HG02798 (cell line): Measurements from ENCODE around the gene AEBP2.
"Not testable (repeated sequence)": the region's sequence is repeated elsewhere in the genome, so short reads cannot be mapped to it uniquely, and the experiment has no call there.

Source experiments
- ATAC-seq: cut with Tn5 transposase; IDR thresholded peaks from one replicate; pipeline ENCODE4 v1.9.1; 2021; ENCODE audit warnings: mild to moderate bottlenecking; ENCODE audit not compliant: unreplicated experiment, poor library complexity

The AEBP2 gene

GRCh38 chr12:19453961-19454360 is 14.7 kb downstream of the AEBP2 start:
- ATAC-seq = no peak

- no peak for ATAC-seq
Observed at GRCh38 chr12:19454837-19455236, 15.5 kb downstream of the AEBP2 start.

GRCh38 chr12:19456176-19456575 is 16.9 kb downstream of the AEBP2 start:
- no peak for ATAC-seq

DNA sequence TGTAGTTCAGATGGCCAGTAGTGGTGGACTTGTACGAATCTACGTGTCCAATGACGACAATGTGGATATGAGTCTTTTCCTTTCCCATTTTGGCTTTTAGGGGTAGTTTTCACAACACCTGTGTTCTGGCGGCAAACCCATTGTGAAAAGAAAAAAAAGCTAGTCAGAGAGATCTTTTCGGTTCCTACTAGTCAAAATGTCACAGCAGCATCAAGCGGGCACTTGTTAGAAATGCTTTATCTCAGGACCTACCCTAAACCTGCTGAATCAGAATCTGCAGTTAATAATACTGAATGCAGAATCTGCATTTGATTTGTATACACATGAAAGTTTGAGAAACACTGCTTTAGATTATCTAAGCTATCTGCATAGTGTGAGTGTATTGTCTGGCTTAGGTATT is 18.3 kb downstream of the AEBP2 start:
- peak; percentile 61 for ATAC-seq

DNA sequence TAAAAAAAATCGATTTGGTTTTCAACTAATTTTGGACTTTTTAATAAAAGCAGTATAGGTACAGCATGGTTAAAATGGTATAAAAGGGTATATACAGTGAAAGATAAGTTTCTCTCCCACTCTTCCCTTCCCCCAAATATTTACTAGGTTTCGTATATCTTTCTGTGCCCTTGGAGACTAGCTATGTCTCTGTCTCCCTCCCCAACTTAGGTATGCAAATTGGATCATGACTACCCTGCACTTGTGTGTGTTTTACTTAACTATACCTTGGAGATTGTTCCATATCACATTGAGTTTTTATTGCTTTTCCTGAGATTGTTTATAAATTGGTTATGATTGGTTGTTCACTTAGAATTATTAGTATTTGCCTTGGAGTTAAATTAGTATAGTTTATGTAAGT is 19.4 kb downstream of the AEBP2 start:
- ATAC-seq = peak; percentile 29

GRCh38 chr12:19461999-19462398 is 22.7 kb downstream of the AEBP2 start:
- ATAC-seq = no peak

DNA sequence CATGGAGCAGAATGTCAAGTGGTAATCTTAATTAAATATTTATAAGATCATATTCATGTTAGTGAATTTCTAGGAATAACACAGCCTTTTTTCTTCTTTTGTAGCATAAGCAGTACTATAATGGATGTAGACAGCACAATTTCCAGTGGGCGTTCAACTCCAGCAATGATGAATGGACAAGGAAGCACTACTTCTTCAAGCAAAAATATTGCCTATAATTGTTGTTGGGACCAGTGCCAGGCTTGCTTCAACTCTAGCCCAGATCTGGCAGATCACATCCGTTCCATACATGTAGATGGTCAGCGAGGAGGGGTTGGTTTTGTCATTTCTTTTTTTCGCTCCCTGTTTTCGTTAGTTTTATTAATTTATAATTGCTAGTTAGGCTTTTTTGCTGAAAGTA is 23.1 kb downstream of the AEBP2 start:
- no peak for ATAC-seq

GRCh38 chr12:19464192-19464580 is 24.9 kb downstream of the AEBP2 start:
- ATAC-seq = no peak

DNA sequence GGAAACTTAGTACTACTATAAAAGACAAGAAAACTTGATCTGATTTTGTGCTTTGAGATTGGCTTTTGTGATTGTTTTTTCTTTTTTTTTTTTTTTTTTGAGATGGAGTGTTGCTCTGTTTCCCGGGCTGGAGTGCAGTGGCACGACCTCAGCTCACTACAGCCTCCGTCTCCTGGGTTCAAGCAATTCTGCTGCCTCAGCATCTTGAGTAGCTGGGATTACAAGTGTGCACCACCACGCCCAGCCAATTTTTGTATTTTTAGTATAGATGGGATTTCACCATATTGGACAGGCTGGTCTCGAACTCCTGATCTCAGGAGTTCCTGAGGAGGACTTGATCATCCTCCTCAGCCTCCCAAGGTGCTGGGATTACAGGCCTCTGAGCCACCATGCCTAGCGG is 26.4 kb downstream of the AEBP2 start:
- ATAC-seq = no peak

GRCh38 chr12:19474147-19474546 is 34.9 kb downstream of the AEBP2 start:
- no peak for ATAC-seq

DNA sequence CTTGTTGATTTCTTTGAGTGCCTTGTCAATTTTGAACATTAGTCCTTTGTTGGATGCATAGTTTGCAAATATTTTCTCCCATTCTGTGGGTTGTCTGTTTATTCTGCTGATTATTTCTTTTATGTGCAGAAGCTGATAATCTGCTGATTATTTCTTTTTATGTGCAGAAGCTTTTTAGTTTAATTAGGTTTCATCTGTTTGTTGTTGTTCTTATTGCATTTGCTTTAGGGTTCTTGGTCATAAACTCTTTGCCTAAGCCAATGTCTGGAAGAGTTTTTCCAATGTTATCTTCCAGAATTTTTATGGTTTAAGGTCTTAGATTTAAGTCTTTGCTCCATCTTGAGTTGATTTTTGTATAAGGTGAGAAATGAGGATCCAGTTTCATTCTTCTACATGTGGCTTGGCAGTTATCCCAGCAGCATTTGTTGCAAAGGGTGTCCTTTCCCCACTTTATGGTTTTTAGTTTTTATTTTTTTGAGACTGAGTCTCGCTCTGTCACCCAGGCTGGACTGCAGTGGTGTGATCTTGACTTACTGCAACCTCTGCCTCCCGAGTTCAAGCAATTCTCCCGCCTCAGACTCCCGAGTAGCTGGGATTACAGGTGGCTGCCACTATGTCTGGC is 36.7 kb downstream of the AEBP2 start:
- not testable (repeated sequence) for ATAC-seq

DNA sequence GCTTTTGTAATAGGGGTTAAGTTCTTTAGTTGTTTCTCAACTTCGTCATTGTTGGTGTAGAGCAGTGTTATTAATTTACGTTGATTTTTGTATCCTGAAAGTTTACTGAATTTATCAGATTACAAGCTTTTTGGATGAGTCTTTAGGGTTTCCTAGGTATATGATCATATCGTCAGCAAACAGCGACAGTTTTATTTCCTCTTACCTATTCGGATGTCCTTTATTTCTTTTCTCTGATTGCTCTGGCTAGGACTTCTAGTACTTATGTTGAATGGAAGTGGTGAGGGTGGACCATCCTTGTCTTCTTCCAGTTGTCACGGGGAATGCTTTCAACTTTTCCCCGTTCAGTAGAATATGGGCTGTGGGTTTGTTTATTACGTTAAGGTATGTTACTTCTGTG is 37.8 kb downstream of the AEBP2 start:
- ATAC-seq = no peak

DNA sequence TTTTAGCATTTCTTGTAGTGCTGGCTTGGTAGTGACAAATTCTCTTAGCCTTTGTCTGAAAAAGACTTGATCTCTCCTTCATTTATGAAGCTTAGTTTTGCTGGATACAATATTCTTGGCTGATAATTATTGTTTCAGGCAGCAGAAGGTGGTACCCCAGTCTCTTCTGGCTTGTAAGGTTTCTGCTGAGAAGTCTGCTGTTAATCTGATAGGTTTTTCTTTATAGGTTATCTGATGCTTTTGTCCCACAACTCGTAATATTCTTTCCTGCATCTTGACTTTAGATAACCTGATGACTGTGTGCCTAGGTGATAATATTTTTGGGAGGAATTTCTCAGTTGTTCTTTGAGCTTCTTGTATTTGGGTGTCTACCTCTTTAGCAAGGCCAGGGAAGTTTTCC is 41.2 kb downstream of the AEBP2 start:
- no peak for ATAC-seq

- ATAC-seq = no peak
Observed at GRCh38 chr12:19482036-19482435, 42.7 kb downstream of the AEBP2 start.

DNA sequence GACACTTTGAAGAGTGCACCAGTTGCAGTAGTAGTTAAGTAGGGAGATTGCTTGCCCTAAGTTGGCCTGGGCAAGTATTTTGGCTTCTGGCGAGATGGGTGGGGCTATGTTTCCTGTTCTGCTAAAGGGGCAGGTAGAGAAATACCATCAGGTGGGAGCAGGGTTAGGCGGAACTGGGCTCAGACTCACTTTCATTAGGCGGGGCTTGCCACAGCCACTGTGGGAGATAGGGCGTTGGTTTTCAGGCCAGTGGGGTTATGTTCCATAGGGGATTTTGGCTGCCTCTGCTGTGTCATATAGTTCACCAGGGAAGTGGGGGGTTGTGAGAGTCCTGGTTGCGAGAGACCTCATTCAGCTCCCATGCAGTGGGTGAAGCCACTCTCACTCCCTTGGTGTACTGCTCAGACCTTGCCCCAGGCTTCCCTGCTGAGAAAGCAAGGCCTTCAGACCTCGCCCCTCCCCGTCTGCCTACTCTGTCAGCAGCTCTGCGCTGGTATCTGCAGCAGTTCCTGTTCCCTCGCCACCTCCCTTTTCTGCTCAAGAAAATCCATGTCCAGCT is 43.3 kb downstream of the AEBP2 start:
- peak; percentile 93 for ATAC-seq

DNA sequence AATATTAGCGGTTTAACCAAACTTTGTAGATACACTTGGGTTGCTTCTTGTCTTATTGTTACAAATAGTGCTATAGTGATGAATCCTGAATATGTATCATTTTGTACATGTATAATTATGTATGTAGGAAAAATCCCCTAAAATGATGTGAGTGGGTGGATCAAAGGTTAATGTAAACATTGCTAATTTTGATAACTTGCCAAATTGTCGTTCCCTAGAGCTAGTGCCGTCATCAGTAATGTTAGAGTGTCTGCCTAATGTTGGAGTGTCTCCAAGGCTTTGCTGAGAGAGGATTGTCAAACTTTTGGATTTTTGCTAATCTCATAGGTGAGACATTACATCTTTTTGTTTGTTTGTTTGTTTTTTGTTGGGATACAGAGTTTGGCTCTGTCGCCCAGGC is 44.4 kb downstream of the AEBP2 start:
- no peak for ATAC-seq

GRCh38 chr12:19484738-19485137 is 45.4 kb downstream of the AEBP2 start:
- ATAC-seq = no peak

DNA sequence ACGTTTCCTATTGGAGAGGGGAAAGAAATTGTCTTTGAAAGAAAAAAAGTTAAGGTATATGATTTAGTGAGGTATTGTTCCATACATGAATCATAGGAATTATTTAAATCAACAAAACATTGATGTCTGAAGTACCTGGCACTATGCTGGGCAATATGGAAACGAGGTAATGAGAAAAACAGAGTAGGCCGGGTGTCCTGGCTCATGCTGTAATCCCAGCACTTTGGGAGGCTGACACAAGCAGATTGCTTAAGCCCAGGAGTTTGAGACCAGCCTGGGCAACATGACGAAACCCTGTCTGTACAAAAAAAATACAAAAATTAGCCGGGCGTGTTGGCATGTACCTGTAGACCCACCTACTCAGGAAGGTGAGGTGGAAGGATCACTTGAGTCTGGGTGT is 45.9 kb downstream of the AEBP2 start:
- no peak for ATAC-seq

GRCh38 chr12:19489168-19489567 is 49.9 kb downstream of the AEBP2 start:
- ATAC-seq = no peak

DNA sequence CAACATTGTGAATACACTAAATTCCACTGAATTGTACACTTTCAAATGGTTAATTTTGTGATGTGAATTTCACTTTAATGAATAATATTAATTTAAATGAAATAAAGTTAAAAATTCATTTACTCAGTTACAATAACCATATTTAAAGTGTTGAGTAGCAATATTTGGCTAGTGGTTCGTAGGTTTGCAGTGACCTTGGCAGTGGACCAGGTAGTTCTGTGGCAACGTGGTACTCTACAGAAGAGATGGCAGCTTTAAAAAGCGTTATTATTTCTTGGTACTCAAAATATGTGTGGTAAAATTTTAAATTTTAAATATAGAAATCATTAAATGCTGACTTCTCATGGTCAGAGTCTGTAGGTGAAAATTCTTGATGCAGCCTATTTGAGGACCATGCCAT is 51.6 kb downstream of the AEBP2 start:
- ATAC-seq = no peak

GRCh38 chr12:19491863-19492262 is 52.6 kb downstream of the AEBP2 start:
- ATAC-seq = no peak

DNA sequence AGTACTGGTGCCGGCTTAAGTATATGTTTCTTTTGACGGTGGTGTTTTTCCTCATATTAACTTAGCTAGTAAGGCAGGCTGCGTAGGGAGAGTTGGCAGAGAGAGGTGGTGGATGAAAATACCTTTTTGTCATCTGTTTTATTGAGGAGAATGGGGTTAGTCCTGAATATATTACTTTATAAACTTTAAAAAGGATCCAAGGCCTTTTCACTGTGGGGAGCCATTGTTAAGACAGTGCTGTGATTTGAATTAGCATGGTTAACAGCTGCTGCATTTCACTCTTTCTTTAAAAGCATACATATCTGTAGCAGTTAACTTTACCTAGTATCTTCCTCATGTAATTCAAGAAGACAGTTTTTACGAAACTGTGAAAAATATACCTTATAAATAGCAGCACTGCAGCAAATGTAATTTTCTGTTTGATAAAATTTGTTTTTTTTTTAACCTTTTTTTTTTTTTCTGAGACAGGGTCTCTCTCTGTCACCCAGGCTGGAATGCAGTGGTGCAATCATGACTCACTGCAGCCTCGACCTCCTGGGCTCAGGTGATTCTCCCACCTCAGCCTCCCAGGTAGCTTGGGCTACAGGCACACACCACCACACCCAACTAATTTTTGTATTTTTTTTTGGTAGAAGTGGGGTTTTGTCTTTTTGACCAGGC is 57.1 kb downstream of the AEBP2 start:
- ATAC-seq = no peak
